Stimulated activated CD8-positive, alpha-beta memory T cell treated with anti-CD3 and anti-CD28 coated beads, Interleukin-7, amount 100 ng/mL, for 1 hour (primary cell): ENCODE results near the gene AP4B1.
"Not testable (repeated sequence)": the region's sequence is repeated elsewhere in the genome, so short reads cannot be mapped to it uniquely, and the experiment has no call there.

ENCODE experiments used
- DNase-seq, 2 donors: peaks; one replicate each; pipeline ENCODE4 v3.0.0-alpha.2; 2020; ENCODE audit warnings: low read depth in 2 of 2

The AP4B1 gene

GRCh38 chr1:113904674-113905434 is at the start of gene AP4B1, which contains the start of gene DCLRE1B:
Gene AP4B1, minus strand, starts transcription at chr1:113904799. Its CDS starts 82 bp downstream, at chr1:113904717.
Gene DCLRE1B, plus strand, starts transcription at chr1:113905326. Its CDS starts 261 bp downstream, at chr1:113905587.
- DNase-seq: peak; percentile 87 to 90

GRCh38 chr1:113951719-113952118 is 47.1 kb upstream of the AP4B1 start:
- DNase-seq: no peak

- DNase-seq: no peak
These were observed 46.3 kb upstream of the AP4B1 start for GRCh38 chr1:113950908-113951307.

- no peak for DNase-seq
These were observed 44.4 kb upstream of the AP4B1 start for GRCh38 chr1:113949007-113949406.

GRCh38 chr1:113948151-113948550 is 43.6 kb upstream of the AP4B1 start:
- DNase-seq: not testable (repeated sequence)

GRCh38 chr1:113947388-113948107 is 42.9 kb upstream of the AP4B1 start:
- no peak for DNase-seq

GRCh38 chr1:113946678-113947387 is 42.2 kb upstream of the AP4B1 start:
- no peak for DNase-seq

- DNase-seq: no peak
These were observed 41.5 kb upstream of the AP4B1 start for GRCh38 chr1:113946112-113946511.

GRCh38 chr1:113945329-113945728 is 40.7 kb upstream of the AP4B1 start:
- no peak for DNase-seq

- no peak for DNase-seq
These were observed 38.6 kb upstream of the AP4B1 start for GRCh38 chr1:113943028-113943811.

- no peak for DNase-seq
These were observed 37.9 kb upstream of the AP4B1 start for GRCh38 chr1:113942527-113942926.

- DNase-seq: no peak
These were observed 36.6 kb upstream of the AP4B1 start for GRCh38 chr1:113941245-113941559.

- peak in 1 of 2 donors; percentile 19 for DNase-seq
These were observed 36.0 kb upstream of the AP4B1 start for GRCh38 chr1:113940365-113941244.

- no peak for DNase-seq
These were observed 33.6 kb upstream of the AP4B1 start for GRCh38 chr1:113938192-113938591.

- DNase-seq: no peak
These were observed 32.5 kb upstream of the AP4B1 start for GRCh38 chr1:113937146-113937545.

- no peak for DNase-seq
These were observed 31.4 kb upstream of the AP4B1 start for GRCh38 chr1:113935970-113936369.

- DNase-seq: no peak
These were observed 30.6 kb upstream of the AP4B1 start for GRCh38 chr1:113935176-113935575.

- DNase-seq: no peak
These were observed 30.0 kb upstream of the AP4B1 start for GRCh38 chr1:113934511-113935055.

GRCh38 chr1:113934006-113934405 is 29.4 kb upstream of the AP4B1 start:
- no peak for DNase-seq

- no peak for DNase-seq
These were observed 26.9 kb upstream of the AP4B1 start for GRCh38 chr1:113931451-113931851.
